ENCODE measurements around the gene USP27X. TPM values are rescaled to one million over a fixed set of nuclear protein-coding genes. Genes with fewer than 3 reads are reported as not detected.

Gene USP27X
- total RNA-seq, 1 donor from 2014 or later, result 3.1 TPM

DNA sequence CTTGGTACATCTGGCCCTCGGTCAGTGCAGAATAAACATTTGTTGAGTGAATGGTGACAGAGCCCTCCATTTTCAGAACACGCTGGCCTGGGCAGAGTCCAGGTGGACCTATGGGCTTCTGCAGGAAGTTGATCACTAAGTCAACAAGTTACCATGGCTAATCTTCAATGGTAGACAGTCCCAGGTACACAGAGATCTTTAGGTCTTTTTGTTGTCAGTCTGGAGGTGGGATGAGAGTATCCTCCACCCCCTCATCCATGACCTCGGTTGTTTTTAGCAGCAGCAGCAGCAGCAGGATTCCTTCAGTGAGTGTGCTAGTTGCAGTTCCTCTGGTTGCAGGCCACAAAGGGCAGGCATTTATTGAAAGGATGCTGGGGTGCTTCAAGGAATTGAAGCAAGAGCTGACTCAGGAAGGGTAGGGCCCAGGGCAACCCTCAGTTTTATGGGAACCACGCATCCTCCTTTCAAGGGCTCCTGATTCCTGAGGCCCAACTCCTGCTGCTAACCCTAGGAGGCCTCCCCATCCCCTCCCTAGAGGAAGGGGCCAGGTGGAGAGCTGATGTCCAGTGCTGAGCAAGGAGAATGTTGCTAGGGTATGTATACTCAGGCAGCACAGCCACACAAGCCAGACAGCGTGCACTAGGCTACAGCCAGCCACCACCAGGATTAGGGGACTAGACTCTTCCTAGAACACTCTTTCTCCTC, 1.7 kb upstream of the USP27X start:
- TF ChIP-seq, protein P1, sequence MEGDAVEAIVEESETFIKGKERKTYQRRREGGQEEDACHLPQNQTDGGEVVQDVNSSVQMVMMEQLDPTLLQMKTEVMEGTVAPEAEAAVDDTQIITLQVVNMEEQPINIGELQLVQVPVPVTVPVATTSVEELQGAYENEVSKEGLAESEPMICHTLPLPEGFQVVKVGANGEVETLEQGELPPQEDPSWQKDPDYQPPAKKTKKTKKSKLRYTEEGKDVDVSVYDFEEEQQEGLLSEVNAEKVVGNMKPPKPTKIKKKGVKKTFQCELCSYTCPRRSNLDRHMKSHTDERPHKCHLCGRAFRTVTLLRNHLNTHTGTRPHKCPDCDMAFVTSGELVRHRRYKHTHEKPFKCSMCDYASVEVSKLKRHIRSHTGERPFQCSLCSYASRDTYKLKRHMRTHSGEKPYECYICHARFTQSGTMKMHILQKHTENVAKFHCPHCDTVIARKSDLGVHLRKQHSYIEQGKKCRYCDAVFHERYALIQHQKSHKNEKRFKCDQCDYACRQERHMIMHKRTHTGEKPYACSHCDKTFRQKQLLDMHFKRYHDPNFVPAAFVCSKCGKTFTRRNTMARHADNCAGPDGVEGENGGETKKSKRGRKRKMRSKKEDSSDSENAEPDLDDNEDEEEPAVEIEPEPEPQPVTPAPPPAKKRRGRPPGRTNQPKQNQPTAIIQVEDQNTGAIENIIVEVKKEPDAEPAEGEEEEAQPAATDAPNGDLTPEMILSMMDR (IDR thresholded peaks at IDR 0.05; ENCODE audit: insufficient read depth, low read length, poor library complexity, severe bottlenecking), result no peak
- Histone ChIP-seq H3K4me3 (ENCODE audit: low read depth, low read length) (no peak overlapping the region), H3K27me3 (ENCODE audit: control insufficient read depth, insufficient read depth, low read length) (no peaks in the 10 kb centered on the region), H3K36me3 (ENCODE audit: control insufficient read depth, insufficient read depth, low read length) (no peaks in the 10 kb centered on the region)
- no peak for DNase-seq (ENCODE audit: low read depth)

GRCh38 chrX:49878128-49878833, 1.0 kb upstream of the USP27X start:
- Histone ChIP-seq H3K4me3 (ENCODE audit: low read depth, low read length) (peak overlapping the region; percentile 61), H3K27me3 (ENCODE audit: control insufficient read depth, insufficient read depth, low read length) (no peaks in the 10 kb centered on the region), H3K36me3 (ENCODE audit: control insufficient read depth, insufficient read depth, low read length) (no peaks in the 10 kb centered on the region)
- TF ChIP-seq, protein P1 (IDR thresholded peaks at IDR 0.05; ENCODE audit: insufficient read depth, low read length, poor library complexity, severe bottlenecking), result no peak
- no peak for DNase-seq (ENCODE audit: low read depth)

DNA sequence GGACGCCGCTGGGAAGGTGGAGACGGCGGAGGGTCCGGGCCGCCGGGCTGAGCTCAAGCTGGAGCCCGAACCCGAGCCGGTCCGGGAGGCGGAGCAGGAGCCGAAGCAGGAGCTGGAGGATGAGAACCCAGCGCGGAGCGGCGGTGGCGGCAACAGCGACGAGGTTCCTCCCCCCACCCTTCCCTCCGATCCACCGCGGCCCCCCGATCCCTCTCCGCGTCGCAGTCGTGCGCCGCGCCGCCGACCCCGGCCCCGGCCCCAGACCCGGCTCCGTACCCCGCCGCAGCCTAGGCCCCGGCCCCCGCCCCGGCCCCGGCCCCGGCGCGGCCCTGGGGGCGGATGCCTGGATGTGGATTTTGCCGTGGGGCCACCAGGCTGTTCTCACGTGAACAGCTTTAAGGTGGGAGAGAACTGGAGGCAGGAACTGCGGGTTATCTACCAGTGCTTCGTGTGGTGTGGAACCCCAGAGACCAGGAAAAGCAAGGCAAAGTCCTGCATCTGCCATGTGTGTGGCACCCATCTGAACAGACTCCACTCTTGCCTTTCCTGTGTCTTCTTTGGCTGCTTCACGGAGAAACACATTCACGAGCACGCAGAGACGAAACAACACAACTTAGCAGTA, 483 bp downstream of the USP27X start:
- TF ChIP-seq, protein P1 (IDR thresholded peaks at IDR 0.05; ENCODE audit: insufficient read depth, low read length, poor library complexity, severe bottlenecking), result no peak
- Histone ChIP-seq H3K27me3 (ENCODE audit: control insufficient read depth, insufficient read depth, low read length) (no peaks in the 10 kb centered on the region), H3K36me3 (ENCODE audit: control insufficient read depth, insufficient read depth, low read length) (no peaks in the 10 kb centered on the region), H3K4me3 (ENCODE audit: low read depth, low read length) (peak overlapping the region; percentile 61)
- no peak for DNase-seq (ENCODE audit: low read depth)

- Histone ChIP-seq H3K27me3 (ENCODE audit: control insufficient read depth, insufficient read depth, low read length) (no peaks in the 10 kb centered on the region), H3K4me3 (ENCODE audit: low read depth, low read length) (no peak overlapping the region), H3K36me3 (ENCODE audit: control insufficient read depth, insufficient read depth, low read length) (no peaks in the 10 kb centered on the region)
- DNase-seq (ENCODE audit: low read depth), result no peak
- TF ChIP-seq, protein P1 (IDR thresholded peaks at IDR 0.05; ENCODE audit: insufficient read depth, low read length, poor library complexity, severe bottlenecking), result no peak
These were observed 1.4 kb downstream of the USP27X start for GRCh38 chrX:49880668-49881067.

DNA sequence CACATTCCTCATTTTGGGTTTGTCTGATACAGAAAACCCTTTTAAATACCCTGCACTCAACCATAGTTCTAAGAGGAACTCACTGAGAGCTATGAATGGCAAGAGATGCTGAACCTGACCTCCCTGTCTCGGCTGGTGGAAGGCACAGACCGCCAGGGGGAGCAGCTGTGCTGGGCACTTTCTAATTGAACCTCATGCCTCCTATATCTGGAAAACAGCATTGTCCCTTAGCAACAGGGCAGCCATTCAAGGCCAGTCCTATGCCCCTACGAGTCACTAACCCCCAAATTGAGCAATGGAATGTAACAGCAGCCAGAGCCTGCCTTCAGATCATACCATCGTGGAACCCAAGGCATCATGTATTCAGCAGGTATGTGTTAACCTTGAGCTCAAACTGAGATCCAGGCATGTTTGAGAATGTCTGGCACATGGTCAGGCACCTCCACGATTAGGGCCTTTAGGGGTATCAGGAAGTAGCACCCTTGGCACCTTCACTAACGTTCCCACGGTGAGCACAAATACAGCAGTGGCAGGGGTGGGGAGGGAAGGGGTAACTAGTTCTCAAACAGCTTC, 5.1 kb downstream of the USP27X start:
- no peak for DNase-seq (ENCODE audit: low read depth)
- TF ChIP-seq, protein P1 (IDR thresholded peaks at IDR 0.05; ENCODE audit: insufficient read depth, low read length, poor library complexity, severe bottlenecking), result peak; percentile 74
- no peaks in the 10 kb centered on the region for H3K36me3 ChIP-seq (ENCODE audit: control insufficient read depth, insufficient read depth, low read length)
- H3K27me3 ChIP-seq (ENCODE audit: control insufficient read depth, insufficient read depth, low read length), result no peaks in the 10 kb centered on the region
- H3K4me3 ChIP-seq (ENCODE audit: low read depth, low read length), result no peak overlapping the region
